NCI-H1105 (cell line): ENCODE results near the gene RITA1.
A peak's percentile ranks its signal among the peaks of the same experiment; 100 is the strongest.
"Not testable (repeated sequence)": the region's sequence is repeated elsewhere in the genome, so short reads cannot be mapped to it uniquely, and the experiment has no call there.

Experiments
- DNase-seq: peaks from one replicate; lab custom pipeline; 2025; lab: John Stamatoyannopoulos, UW

Gene RITA1, protein sequence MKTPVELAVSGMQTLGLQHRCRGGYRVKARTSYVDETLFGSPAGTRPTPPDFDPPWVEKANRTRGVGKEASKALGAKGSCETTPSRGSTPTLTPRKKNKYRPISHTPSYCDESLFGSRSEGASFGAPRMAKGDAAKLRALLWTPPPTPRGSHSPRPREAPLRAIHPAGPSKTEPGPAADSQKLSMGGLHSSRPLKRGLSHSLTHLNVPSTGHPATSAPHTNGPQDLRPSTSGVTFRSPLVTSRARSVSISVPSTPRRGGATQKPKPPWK

DNA sequence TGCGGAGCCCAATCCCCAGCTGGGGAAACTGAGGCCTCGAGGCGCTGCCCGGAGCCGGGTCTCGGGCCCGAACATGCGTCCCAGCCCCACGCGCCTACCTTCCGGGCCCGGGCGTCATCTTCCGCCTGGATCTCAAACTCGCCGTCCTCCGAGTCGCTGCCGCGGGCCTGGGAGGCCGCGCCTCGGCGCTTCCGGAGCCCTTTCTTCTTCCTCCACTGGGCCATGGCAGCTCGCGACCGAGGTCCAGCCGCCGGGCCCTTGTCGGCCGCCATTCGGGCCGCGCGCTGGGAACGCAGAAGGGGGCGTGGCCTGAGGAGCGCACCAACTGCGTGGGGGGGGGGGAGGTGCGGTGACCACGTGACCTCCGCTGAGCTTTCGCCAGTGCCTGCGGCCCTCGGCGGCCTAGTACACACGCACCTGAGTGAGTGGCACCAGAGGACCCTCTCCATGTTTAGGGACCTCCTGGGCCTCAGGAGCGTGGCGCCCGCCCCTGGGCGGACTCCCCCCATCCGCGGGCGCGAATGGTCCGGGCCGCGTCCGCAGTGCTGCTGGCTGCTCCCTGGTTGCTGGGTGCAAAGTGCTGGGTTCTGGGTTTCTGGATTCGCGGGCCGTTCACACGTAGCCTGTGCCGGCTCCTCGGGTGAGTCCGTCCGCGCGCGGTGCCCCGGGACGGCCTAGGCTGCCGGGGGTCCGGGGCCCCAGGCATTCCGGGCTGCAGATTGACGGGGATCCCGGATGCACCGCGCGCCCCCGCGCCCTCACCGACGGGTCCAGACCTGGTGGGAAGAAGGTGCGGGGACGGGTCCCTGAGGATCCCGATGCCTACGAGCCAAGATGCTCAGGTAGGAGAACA, at the start of gene RITA1, which contains the start of gene DDX54:
TSS of gene RITA1 (plus strand) at position 542 of the 853 bp plus-strand sequence. CDS start 1,026 bp downstream, outside the sequence.
TSS of gene DDX54 (minus strand) at position 299 of the 853 bp plus-strand sequence. CDS start at position 272, 27 bp downstream.
- peak; percentile 87 for DNase-seq

DNA sequence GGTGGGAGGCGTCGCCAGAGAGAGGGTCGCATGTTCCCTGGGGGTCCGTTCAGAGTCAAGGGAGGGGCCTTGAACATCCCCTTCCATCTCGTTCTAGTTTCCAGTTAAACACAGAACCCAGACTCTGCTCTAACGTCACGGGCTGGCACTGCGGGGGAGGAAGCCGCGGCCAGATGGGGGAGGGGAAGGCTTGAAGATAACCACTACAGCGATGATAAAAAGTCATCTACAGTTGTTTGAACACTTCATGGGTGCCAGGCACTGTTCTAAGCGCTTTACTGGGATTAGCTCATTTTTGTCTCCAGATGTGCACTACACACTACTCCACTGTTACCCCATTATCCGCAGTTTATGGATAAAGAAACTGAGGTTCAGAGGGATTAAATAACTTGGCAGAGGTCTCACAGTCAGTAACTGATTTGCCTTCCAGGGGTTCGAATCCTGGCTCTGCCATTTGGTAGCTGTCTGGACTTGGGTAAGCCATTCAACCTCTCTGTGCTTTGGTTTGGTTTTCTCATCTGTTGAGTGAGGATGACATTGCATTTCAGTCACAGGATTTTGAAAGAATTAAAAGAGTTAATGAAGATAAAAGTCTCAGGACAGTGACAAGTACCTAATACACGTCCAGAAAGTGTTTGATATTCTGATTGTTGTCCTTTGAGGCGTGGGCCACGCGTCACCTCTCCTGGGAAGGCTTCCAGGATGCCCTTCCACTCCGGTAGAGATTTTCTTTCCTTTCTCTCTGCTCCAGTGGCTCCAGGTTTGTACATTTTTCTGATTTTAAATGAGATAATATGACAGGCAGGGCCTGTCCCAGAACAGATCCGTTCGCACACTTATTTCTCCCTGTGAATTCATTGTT, 49.2 kb upstream of the RITA1 start:
- DNase-seq: no peak

DNA sequence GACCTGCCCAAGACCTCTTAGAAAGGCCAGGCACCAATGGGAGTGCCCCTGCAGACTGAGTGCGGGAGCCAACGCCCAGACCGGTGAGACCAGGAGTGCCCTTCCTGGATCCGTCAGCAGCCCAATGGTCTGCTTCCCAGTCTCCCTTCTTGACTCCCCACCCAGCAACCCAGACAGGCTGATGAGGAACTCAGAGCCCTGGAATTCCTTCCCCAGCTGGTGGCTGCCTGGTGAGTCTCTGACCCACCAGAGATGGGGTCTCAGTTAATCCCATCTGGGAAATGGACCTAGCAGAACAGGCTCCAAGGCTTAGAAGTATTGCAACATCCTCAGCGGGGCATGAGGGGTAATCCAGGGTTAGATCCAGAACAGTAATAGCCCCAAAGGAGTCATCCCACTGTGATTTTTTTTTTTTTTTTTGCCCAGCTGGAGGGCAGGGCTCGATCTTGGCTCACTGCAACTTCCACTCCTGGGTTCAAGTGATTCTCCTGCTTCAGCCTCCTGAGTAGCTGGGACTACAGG, 48.5 kb upstream of the RITA1 start:
- DNase-seq: no peak

DNA sequence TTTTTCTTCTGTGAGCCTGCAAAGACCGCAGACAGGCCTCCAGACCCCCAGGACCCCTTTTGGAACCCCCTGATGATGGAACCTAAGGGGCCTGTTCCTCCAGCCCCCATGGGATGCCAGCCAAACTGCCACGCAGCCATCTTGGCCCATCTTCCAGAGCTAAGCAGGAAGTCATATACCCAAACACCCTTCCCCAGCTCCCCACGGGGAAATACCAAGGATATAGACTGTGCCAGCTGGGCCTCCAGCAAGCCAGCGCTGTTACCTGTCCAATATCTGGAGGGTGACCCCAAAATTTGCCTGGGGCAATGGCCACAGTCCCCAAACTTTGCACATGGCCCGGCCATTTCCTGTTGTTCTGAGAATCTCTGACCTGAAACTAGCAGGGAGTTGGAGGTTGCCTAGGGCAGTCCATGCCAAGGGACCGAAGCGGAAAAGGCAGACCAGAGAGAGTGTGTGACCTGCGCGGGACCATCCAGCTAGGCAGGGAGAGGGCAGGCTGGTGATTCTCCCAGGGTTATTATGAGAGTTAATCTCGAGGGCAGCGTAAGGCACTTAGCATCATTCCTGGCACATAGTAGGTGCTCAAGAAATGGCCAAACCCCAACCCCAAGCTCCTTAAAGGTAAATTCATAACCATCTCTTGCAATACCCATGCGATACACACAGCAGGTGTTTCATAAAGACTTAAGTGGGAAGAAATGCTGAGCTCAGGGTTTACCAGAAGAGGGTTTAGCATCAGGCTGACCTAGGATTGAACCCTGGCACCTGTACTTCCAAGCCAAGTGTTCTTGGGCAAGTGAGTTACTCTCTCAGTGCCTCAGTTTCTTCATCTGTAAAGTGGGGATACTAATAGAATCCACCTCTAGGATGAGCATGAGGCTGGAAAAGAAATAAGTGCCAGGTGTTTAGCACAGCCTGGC, 47.4 kb upstream of the RITA1 start:
- no peak for DNase-seq

DNA sequence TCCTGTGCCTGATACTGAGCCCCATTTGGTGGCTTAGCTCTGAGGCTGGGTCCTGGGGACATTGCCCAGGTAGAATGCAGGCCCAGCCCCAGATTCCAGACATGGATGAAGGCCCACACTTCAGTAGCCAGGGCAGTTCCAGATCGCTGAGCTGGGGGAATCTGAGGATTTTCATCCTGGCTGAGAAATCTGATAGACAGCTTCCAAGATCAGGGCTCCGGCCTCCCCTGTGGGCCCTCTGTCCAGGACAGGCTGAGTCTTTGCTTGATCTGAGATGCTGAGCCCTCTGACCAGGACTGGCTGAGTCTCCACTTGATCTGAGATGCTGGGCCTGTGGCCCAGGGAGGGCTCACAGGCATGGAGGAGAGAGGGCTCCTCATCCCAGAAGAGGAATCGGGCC, 46.7 kb upstream of the RITA1 start:
- DNase-seq: no peak

DNA sequence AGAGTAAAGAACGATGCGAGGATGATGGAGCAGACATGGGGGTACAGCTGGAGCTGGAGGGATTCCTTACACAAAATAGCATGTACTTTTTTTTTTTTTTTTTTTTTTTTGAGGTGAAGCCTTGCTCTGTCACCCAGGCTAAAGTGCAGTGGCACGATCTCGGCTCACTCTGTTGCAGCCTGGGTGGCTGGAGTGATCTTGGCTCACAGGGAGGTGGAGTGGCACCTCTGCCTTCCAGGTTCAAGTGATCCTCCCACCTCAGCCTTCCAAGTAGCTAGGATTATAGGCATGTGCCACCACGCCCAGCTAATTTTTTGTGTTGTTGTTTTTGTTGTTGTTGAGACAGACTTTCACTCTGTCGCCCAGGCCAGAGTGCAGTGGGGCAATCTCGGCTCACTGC, 44.8 kb upstream of the RITA1 start:
- no peak for DNase-seq

DNA sequence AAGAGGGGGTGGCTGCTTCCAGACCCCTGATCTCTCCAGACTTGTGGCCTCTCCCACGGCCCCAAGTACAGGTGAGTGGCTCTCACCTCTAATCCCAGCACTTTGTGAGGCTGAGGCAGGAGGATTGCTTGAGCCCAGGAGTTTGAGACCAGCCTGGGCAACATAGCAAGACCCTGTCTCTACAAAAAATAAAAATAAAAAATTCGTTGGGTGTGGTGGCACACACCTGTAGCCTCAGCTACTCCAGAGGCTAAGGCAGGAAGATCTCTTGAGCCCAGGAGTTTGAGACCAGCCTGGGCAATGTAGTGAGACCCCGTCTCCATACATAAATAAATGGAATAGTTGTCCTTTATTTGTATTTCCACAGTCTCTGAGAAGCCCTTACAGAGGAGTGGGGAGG, 43.8 kb upstream of the RITA1 start:
- DNase-seq: not testable (repeated sequence)

DNA sequence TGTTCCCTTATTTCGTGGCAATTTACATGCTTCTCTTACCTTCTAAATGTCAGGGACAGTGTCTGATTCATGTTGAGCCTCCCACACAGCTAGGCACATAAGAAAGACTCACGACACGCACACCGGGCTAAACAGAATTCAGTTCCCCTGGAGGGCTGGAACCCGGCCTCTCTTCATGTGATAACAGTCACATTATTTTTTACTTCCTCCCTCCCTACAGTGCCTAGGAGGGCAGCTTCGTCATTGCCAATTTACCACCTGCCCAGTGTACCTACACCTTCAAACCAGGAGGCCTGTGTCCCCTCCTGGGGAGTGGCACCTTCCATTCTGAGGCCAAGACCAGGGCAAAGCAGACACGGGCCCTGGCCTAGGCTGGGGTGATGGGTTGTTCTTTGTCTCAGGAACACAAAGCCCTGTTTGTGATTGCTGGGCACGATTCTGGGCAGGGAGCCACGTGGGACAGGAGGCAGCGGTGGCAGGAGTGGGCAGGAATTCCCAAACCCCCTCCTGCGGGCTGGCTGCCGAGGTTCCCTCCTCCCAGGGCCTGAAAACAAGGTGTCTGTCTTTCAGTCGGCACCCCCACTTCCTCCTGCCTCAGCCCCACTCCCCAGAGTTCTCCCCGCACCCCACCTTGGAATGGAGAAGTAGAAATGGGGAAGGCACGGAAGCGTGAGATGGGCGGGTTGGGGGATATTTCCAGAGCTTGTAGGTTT, 43.2 kb upstream of the RITA1 start:
- peak; percentile 27 for DNase-seq

DNA sequence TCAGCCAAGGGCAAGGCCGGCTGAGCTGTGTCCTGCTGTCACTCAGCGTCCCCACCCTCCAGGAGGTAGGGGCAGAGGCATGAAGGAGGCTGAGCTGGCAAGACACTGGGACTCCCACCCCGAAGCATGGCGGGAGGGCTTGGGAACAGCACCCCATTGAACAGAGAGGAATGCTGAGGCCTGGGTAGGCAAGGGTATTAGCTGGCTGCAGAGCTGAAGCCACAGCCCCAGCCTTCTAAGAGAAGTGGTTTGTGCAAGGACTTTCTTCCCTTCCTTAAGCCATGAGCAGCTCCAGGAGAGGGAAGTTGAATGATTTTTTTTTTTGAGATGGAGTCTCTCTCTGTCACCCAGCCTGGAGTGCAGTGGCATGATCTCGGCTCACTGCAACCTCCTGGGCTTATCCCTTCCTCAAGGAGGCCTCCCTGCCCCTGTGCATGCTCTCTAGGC, 42.6 kb upstream of the RITA1 start:
- no peak for DNase-seq

DNA sequence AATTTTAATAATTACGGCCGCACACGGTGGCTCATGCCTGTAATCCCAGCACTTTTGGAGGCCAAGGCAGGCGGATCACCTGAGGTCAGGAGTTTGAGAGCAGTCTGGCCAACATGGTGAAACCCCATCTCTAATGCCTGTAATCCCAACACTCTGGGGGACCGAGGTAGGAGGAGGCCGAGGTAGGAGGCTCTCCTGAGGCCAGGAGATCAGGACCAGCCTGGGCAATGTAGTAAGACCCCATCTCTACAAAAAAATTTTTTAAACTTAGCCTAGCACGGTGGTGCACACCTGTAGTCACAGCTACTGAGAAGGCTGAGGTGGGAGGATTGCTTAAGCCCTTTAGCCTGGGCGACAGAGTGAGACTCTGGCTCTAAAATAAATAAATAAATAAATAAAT, 41.6 kb upstream of the RITA1 start:
- no peak for DNase-seq

DNA sequence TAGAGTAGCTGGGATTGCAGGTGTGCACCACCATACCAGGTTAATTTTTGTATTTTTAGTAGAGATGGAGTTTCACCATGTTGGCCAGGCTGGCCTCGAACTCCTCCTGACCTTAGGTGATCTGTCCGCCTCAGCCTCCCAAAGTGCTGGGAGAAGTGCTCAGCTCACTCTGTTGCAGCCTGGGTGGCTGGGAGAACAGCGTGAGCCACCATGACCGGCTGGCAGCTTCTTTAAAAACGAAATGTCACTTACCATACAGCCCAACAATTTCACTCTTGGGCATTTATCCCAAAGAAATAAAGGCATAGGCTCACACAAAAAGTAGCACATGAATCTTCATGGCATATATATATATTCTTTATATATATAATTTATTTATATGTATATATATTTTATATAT, 40.7 kb upstream of the RITA1 start:
- DNase-seq: no peak

DNA sequence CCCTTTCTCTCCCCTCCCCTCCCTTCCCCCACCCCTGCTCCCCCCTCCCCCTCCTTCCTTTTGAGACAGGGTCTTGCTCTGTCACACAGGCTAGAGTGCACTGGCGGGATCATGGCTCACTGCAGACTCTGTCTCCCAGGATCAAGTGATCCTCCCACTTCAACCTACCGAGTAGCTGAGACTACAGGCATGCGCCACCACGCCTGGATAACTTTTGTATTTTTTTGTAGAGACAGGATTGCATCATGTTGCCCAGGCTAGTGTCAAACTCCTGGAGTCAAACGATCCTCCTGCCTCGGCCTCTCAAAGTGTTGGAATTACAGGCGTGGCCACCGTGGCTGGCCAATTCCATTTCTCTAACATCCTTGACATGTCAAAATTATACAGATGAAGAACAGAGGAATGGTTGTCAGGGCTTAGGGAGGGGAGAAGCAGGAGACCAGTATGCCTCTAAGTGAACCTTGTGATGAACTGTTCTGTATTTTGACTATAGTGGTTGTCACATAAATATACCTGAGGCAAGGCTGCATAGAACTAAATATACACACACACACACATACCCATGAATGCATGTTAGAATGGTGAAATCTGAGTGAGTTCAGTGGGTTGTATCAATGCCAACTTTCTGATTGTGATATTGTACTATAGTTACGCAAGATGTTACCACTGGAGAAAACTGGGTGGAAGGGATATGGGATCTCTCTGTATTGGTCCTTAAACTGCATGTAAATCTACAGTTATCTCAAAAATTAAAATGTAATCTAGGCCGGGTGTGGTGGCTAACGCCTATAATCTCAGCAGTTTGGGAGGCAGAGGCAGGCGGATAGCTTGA, 39.6 kb upstream of the RITA1 start:
- no peak for DNase-seq

DNA sequence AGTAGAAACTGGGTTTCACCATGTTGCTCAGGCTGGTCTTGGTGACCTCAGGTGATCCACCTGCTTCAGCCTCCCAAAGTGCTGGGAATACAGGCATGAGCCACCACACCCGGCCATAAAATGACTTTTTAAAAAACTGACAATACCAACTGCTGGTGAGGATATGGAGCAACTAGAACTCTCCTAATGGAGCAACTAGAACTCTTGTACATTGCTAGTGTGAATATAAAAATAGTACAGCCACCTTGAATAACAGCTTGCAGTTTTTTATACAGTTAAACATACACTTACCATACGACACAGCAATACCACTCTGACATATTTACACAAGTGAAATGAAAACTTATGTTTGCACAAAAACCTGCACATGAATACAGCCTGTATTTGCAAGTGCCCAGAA, 38.5 kb upstream of the RITA1 start:
- no peak for DNase-seq

DNA sequence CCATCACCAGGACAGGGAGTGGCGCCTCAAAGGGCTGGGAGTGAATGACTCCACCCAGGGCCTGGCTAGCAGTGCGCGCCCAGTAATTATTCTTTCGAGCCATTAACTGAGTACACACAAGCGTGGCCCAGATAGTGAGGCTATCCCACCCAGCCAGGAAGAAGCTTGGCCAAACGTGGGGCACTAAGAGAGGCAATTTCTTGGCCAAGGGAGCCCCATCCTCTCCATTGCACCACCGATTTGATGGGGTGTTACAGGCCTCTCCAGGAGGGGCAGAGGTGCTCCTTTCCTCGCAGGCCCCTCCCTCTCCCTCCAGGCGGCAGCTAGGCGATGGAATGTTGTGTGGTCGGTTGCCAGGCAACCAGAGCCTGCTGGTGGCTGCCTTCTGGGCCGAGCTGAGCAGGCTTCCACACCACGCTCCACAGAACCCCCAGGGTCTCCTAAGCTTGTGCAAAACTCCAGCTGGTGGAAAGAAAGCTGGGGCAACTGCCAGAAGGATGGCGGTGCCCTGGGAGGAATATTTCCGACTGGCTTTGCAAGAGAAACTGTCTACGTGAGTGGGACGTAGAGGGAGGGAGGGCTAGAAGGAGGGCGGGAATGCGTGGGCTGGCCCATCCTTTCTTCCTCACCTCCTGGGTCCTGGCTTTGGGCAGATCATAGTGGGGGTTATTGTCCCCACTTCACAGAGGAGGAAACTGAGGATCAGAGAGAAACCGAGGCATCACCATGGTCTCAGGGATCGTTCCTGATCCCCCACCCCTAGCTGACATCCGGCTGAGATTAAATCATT, 36.0 kb upstream of the RITA1 start, which contains the start of gene CFAP73:
TSS of gene CFAP73 (plus strand) at position 364 of the 790 bp plus-strand sequence. CDS start at position 498, 134 bp downstream.
- DNase-seq: peak; percentile 83

DNA sequence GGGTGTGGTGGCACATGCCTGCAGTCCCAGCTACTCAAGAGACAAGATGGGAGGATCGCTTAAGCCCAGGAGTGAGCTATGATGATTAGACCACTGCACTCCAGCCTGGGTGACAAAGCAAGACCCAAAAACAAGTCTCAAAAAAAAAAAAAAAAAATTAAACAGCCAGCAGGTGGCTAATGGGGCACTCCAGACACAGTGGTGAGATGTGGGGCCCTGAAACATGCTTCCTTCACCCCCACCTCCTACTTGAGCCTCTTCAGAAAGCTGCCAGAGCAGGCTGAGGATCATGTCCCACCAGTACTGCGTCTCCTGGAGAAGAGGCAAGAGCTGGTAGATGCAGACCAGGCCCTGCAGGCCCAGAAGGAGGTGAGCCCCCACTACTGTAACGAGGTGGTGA, 33.9 kb upstream of the RITA1 start:
- DNase-seq: no peak

DNA sequence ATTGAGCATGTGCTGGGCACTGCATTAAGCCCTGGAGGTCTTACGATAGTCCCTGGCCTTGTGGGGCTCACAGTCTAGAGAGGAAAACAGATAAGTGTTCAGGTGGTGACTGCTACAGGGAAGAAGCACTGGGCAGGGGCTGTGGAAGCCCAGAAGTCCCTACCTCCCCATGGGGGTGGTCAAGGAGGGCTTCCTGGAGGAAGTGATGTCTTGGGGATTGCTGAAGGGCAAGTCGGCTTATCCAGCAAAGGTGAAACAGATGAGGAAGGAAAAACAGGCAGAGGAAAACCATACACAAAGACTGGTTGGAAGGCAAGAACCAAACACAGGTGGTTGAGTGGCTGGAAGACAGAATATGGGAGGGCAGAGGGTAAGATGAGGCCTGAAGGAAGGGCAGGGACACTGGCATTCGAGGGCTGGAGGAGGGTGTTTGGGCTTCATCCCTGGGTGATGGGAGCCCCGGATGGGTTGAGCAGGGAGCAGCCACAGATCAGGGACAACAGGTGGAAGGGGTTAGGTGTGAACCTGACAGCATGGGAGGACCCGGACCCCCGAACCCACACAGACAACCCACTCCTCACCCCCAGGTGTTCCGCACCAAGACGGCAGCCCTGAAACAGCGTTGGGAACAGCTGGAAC, 33.2 kb upstream of the RITA1 start:
- no peak for DNase-seq

DNA sequence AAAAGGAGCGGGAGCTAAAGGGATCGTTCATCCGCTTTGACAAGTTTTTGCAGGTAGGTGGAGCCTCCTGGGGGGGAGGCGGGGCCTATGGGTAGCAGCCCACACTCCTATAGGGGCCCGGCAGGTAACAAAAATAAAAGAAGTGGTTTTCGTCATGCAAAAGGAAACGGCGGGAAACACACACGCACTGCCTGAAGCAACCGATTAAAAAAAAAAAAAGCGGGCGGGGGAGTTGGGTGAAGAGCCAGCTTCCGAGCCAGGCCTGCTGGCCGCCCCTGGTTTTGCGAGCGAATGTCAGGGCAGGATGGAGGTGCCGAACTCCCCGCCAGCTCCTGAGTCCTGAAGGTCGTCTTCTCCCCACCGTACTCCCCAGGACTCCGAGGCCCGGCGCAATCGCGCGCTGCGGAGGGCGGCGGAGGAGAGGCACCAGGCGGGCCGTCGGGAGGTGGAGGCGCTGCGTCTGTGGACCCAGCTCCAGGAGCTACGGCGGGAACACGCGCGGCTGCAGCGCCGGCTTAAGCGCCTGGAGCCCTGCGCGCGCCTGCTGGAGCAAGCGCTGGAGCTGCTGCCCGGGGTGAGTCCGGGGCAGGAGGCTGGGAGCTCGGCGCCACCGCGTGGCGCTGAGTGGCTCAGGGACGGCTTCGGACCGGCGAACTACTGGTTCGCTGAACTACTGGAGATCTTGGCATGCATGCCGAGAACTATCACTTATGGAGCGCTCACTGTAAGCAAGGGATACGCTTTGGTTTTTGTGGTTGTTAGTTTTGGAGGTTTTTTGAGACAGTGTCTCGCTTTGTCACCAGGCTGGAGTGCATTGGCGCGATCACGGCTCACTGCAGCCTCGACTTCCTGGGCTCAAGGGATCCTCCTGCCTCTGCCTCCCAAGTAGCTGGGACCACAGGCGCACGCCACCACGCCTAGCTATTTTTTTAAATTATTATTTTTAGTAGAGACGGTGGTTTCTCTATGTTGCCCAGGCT, 32.4 kb upstream of the RITA1 start:
- DNase-seq: peak; percentile 82
